ENCODE results near the gene CCDC66. TPM values are rescaled to one million over a fixed set of nuclear protein-coding genes. Genes with fewer than 3 reads are reported as not detected.
"Not testable (repeated sequence)": the region's sequence is repeated elsewhere in the genome, so short reads cannot be mapped to it uniquely, and the experiment has no call there.

Gene CCDC66
- total RNA-seq, 1 donor from 2014 or later = 24.5 TPM

- no peaks in the 10 kb centered on the region for H3K9me3 ChIP-seq
- H3K36me3 ChIP-seq = no peaks in the 10 kb centered on the region
- H3K27me3 ChIP-seq (ENCODE audit: low read depth) = no peaks in the 10 kb centered on the region
- intact Hi-C loops (cut with DNase I) = no loop called here
- H3K4me1 ChIP-seq = no peaks in the 10 kb centered on the region
- no peak for ATAC-seq
- TF ChIP-seq CTCF (IDR thresholded peaks at IDR 0.05) = no peak
- H3K27ac ChIP-seq = no peak overlapping the region
- DNase-seq = no peak
- H3K4me3 ChIP-seq = no peak overlapping the region
Observed at GRCh38 chr3:56547486-56547885, 9.5 kb upstream of the CCDC66 start.

GRCh38 chr3:56557831-56558170, 826 bp downstream of the CCDC66 start:
- TF ChIP-seq CTCF (IDR thresholded peaks at IDR 0.05) = no peak
- intact Hi-C loops (cut with DNase I) = no loop called here
- Histone ChIP-seq H3K4me3 (peak overlapping the region; percentile 67), H3K9me3 (no peaks in the 10 kb centered on the region), H3K27ac (peak overlapping the region; percentile 82), H3K27me3 (ENCODE audit: low read depth) (no peaks in the 10 kb centered on the region), H3K36me3 (peaks cover 26% of the 10 kb centered on the region), H3K4me1 (peaks cover 17% of the 10 kb centered on the region)
- DNase-seq (no peak), ATAC-seq (peak in 1 of 2 donors; percentile 5)

GRCh38 chr3:56573501-56573900, 16.5 kb downstream of the CCDC66 start:
- H3K36me3 ChIP-seq = peaks cover 47% of the 10 kb centered on the region
- H3K9me3 ChIP-seq = no peaks in the 10 kb centered on the region
- no peaks in the 10 kb centered on the region for H3K27me3 ChIP-seq (ENCODE audit: low read depth)
- ATAC-seq = no peak
- no peaks in the 10 kb centered on the region for H3K4me1 ChIP-seq
- TF ChIP-seq CTCF (IDR thresholded peaks at IDR 0.05) = no peak
- DNase-seq = no peak
- no peak overlapping the region for H3K27ac ChIP-seq
- no peak overlapping the region for H3K4me3 ChIP-seq
- intact Hi-C loops (cut with DNase I) = no loop called here

GRCh38 chr3:56581941-56582340, 25.0 kb downstream of the CCDC66 start:
- H3K27me3 ChIP-seq (ENCODE audit: low read depth); H3K9me3 ChIP-seq; ATAC-seq; H3K36me3 ChIP-seq; H3K4me3 ChIP-seq; H3K27ac ChIP-seq; DNase-seq; H3K4me1 ChIP-seq; intact Hi-C loops (cut with DNase I): not testable (repeated sequence)

- H3K27ac ChIP-seq; DNase-seq; ATAC-seq; H3K36me3 ChIP-seq; H3K4me1 ChIP-seq; intact Hi-C loops (cut with DNase I); H3K9me3 ChIP-seq; H3K4me3 ChIP-seq; H3K27me3 ChIP-seq (ENCODE audit: low read depth): not testable (repeated sequence)
Observed at GRCh38 chr3:56584275-56584674, 27.3 kb downstream of the CCDC66 start.

- intact Hi-C loops (cut with DNase I) = no loop called here
- DNase-seq (no peak), ATAC-seq (no peak)
- Histone ChIP-seq H3K9me3 (no peaks in the 10 kb centered on the region), H3K36me3 (peaks cover 14% of the 10 kb centered on the region), H3K4me1 (peaks cover 5% of the 10 kb centered on the region), H3K4me3 (no peak overlapping the region), H3K27me3 (ENCODE audit: low read depth) (no peaks in the 10 kb centered on the region), H3K27ac (no peak overlapping the region)
- no peak for TF ChIP-seq CTCF (IDR thresholded peaks at IDR 0.05)
Observed at GRCh38 chr3:56590814-56591213, 33.8 kb downstream of the CCDC66 start.

- DNase-seq (no peak), ATAC-seq (no peak)
- H3K27ac ChIP-seq = no peak overlapping the region
- H3K4me1 ChIP-seq = peaks cover 5% of the 10 kb centered on the region
- H3K36me3 ChIP-seq = peaks cover 14% of the 10 kb centered on the region
- TF ChIP-seq CTCF (IDR thresholded peaks at IDR 0.05) = no peak
- no peaks in the 10 kb centered on the region for H3K27me3 ChIP-seq (ENCODE audit: low read depth)
- intact Hi-C loops (cut with DNase I) = no loop called here
- no peaks in the 10 kb centered on the region for H3K9me3 ChIP-seq
- no peak overlapping the region for H3K4me3 ChIP-seq
Observed at GRCh38 chr3:56591262-56591661, 34.3 kb downstream of the CCDC66 start.

Data from lower lobe of right lung (tissue), 2 donors.